HEK293 (cell line): Measurements from ENCODE around the gene BCDIN3D.

Source experiments
- BCL11B ChIP-seq: fragments of 450-650 bp; formaldehyde crosslinking; IDR thresholded peaks from 2 replicates; pipeline ENCODE4 v1.5.1; 2016; ENCODE audit warnings: low read depth, missing biosample characterization, missing genetic modification characterization
- EGR2 ChIP-seq: fragments of 450-650 bp; formaldehyde crosslinking; IDR thresholded peaks from 2 replicates; pipeline ENCODE4 v1.5.1; 2016; ENCODE audit warnings: low read depth, missing biosample characterization, missing genetic modification characterization
- MEIS1 ChIP-seq: sonication (generic); formaldehyde crosslinking; IDR thresholded peaks from 2 replicates; pipeline ENCODE4 v1.8.1; 2022; ENCODE audit warnings: missing genetic modification reagents, mild to moderate bottlenecking, borderline replicate concordance
- MYNN ChIP-seq: fragments of 450-650 bp; formaldehyde crosslinking; IDR thresholded peaks from 2 replicates; pipeline ENCODE4 v1.5.1; 2016; ENCODE audit warnings: missing biosample characterization, missing genetic modification characterization, borderline replicate concordance
- PATZ1 ChIP-seq: fragments of 450-650 bp; formaldehyde crosslinking; IDR thresholded peaks from 2 replicates; pipeline ENCODE4 v1.5.1; 2016; ENCODE audit warnings: missing biosample characterization, missing genetic modification characterization
- PRDM1 ChIP-seq: fragments of 450-650 bp; formaldehyde crosslinking; IDR thresholded peaks from 2 replicates; pipeline ENCODE4; 2016; ENCODE audit warnings: missing biosample characterization, missing genetic modification characterization
- RBAK ChIP-seq: fragments of 450-650 bp; formaldehyde crosslinking; IDR thresholded peaks from 2 replicates; pipeline ENCODE4 v1.5.1; 2016; ENCODE audit warnings: missing biosample characterization, missing genetic modification characterization
- REST ChIP-seq: fragments of 450-650 bp; formaldehyde crosslinking; IDR thresholded peaks from 2 replicates; pipeline ENCODE4 v1.5.1; 2016; ENCODE audit warnings: missing biosample characterization, missing genetic modification characterization
- ZBTB11 ChIP-seq: fragments of 450-650 bp; formaldehyde crosslinking; conservative IDR thresholded peaks from 2 replicates; pipeline ENCODE4 v1.5.1; 2016; ENCODE audit warnings: low read depth, missing biosample characterization, missing genetic modification characterization
- ZBTB48 ChIP-seq: fragments of 450-650 bp; formaldehyde crosslinking; IDR thresholded peaks from 2 replicates; pipeline ENCODE4 v1.5.1; 2016; ENCODE audit warnings: missing biosample characterization, missing genetic modification characterization
- ZFHX2 ChIP-seq: fragments of 450-650 bp; formaldehyde crosslinking; conservative IDR thresholded peaks from 2 replicates; pipeline ENCODE4 v1.5.1; 2016; ENCODE audit warnings: missing biosample characterization, missing genetic modification characterization
- ZNF148 ChIP-seq: fragments of 450-650 bp; formaldehyde crosslinking; IDR thresholded peaks from 2 replicates; pipeline ENCODE4 v1.5.0; 2017; ENCODE audit warnings: missing biosample characterization, missing genetic modification characterization, borderline replicate concordance
- ZNF174 ChIP-seq: fragments of 450-650 bp; formaldehyde crosslinking; IDR thresholded peaks from 2 replicates; pipeline ENCODE4 v1.5.0; 2017; ENCODE audit warnings: missing biosample characterization, mild to moderate bottlenecking, missing genetic modification characterization
- ZNF223 ChIP-seq: fragments of 450-650 bp; formaldehyde crosslinking; IDR thresholded peaks from 2 replicates; pipeline ENCODE4 v1.5.1; 2016; ENCODE audit warnings: missing biosample characterization, missing genetic modification characterization
- ZNF26 ChIP-seq: fragments of 450-650 bp; formaldehyde crosslinking; IDR thresholded peaks from 2 replicates; pipeline ENCODE4 v1.5.1; 2016; ENCODE audit warnings: missing biosample characterization, missing genetic modification characterization
- ZNF311 ChIP-seq: fragments of 450-650 bp; formaldehyde crosslinking; IDR thresholded peaks from 2 replicates; pipeline ENCODE4 v1.5.1; 2017; ENCODE audit warnings: missing biosample characterization, missing genetic modification characterization, borderline replicate concordance
- ZNF341 ChIP-seq: fragments of 450-650 bp; formaldehyde crosslinking; IDR thresholded peaks from 2 replicates; pipeline ENCODE4; 2016; ENCODE audit warnings: low read depth, missing biosample characterization, missing genetic modification characterization
- ZNF366 ChIP-seq: fragments of 450-650 bp; formaldehyde crosslinking; conservative IDR thresholded peaks from 2 replicates; pipeline ENCODE4 v1.5.1; 2016; ENCODE audit warnings: missing biosample characterization, missing genetic modification characterization
- ZNF37A ChIP-seq: fragments of 450-650 bp; IDR thresholded peaks from 2 replicates; pipeline ENCODE4 v1.5.1; 2018; ENCODE audit warnings: missing biosample characterization, missing genetic modification characterization
- ZNF473 ChIP-seq: fragments of 450-650 bp; formaldehyde crosslinking; IDR thresholded peaks from 2 replicates; pipeline ENCODE4 v1.5.1; 2017; ENCODE audit warnings: missing biosample characterization, missing genetic modification characterization
- ZNF48 ChIP-seq: fragments of 450-650 bp; formaldehyde crosslinking; IDR thresholded peaks from 2 replicates; pipeline ENCODE4 v1.5.1; 2016; ENCODE audit warnings: missing biosample characterization, missing genetic modification characterization
- ZNF501 ChIP-seq: fragments of 450-650 bp; formaldehyde crosslinking; IDR thresholded peaks from 2 replicates; pipeline ENCODE4 v1.5.1; 2016; ENCODE audit warnings: missing biosample characterization, missing genetic modification characterization
- ZNF548 ChIP-seq: fragments of 450-650 bp; formaldehyde crosslinking; IDR thresholded peaks from 2 replicates; pipeline ENCODE4 v1.5.1; 2016; ENCODE audit warnings: missing biosample characterization, missing genetic modification characterization
- ZNF585B ChIP-seq: fragments of 450-650 bp; formaldehyde crosslinking; IDR thresholded peaks from 2 replicates; pipeline ENCODE4 v1.5.1; 2016; ENCODE audit warnings: missing biosample characterization, missing genetic modification characterization
- ZNF623 ChIP-seq: fragments of 450-650 bp; formaldehyde crosslinking; IDR thresholded peaks from 2 replicates; pipeline ENCODE4 v1.5.1; 2016; ENCODE audit warnings: missing biosample characterization, missing genetic modification characterization
- ZNF626 ChIP-seq: fragments of 450-650 bp; sonication (Bioruptor Pico); formaldehyde crosslinking; IDR thresholded peaks from 2 replicates; pipeline ENCODE4 v1.5.1; 2018; ENCODE audit warnings: missing biosample characterization, missing genetic modification characterization, inconsistent platforms
- ZNF629 ChIP-seq: fragments of 450-650 bp; formaldehyde crosslinking; IDR thresholded peaks from 2 replicates; pipeline ENCODE4 v1.5.1; 2017; ENCODE audit warnings: missing biosample characterization, missing genetic modification characterization
- ZNF768 ChIP-seq: fragments of 450-650 bp; formaldehyde crosslinking; IDR thresholded peaks from 2 replicates; pipeline ENCODE4 v1.5.1; 2018; ENCODE audit warnings: missing biosample characterization, mild to moderate bottlenecking, missing genetic modification characterization
- ZNF792 ChIP-seq: fragments of 450-650 bp; formaldehyde crosslinking; IDR thresholded peaks from 2 replicates; pipeline ENCODE4 v1.5.1; 2016; ENCODE audit warnings: missing biosample characterization, missing genetic modification characterization

The BCDIN3D gene

GRCh38 chr12:49832836-49833421 is 10.0 kb downstream of the BCDIN3D start (continued):
- TF ChIP-seq ZFHX2 (no peak; the same call in 1 of the 2 replicates), EGR2 (tag by site-specific recombination) (no peak), MYNN (tag by site-specific recombination) (no peak), ZNF473 (tag by site-specific recombination) (no peak), ZNF629 (tag by site-specific recombination) (no peak), ZNF792 (tag by site-specific recombination) (0 out of 2 replicates have a peak, but pooled peaks have one; percentile 56), ZBTB48 (tag by site-specific recombination) (no peak), ZNF626 (tag by site-specific recombination) (no peak), ZNF366 (0 out of 2 replicates have a peak, but pooled peaks have one; percentile 45), ZNF548 (no peak), ZNF311 (tag by site-specific recombination) (no peak), REST (tag by site-specific recombination) (no peak), ZNF341 (tag by site-specific recombination) (no peak), ZNF223 (no peak), MEIS1 (CRISPR knock-in tag) (no peak), ZNF585B (tag by site-specific recombination) (no peak), BCL11B (tag by site-specific recombination) (no peak), ZNF501 (tag by site-specific recombination) (no peak), ZNF174 (no peak), ZNF148 (tag by site-specific recombination) (no peak), PRDM1 (tag by site-specific recombination) (no peak), ZNF26 (tag by site-specific recombination) (no peak), ZNF768 (no peak), RBAK (tag by site-specific recombination) (no peak), ZNF48 (tag by site-specific recombination) (no peak), ZNF623 (tag by site-specific recombination) (no peak), ZBTB11 (tag by site-specific recombination) (no peak), ZNF37A (no peak), PATZ1 (peak; percentile 28; the same call in 1 of the 2 replicates)
